Measurements from ENCODE around the gene MERTK. TPM values are rescaled to one million over a fixed set of nuclear protein-coding genes. Genes with fewer than 3 reads are reported as not detected.

The MERTK gene
- polyA plus RNA-seq, 1 experiment, result 0.84 TPM

GRCh38 chr2:111986116-111986900 lies 87.9 kb downstream of the MERTK start:
- POLR2A ChIA-PET, result no interaction called here
- H3K27me3 ChIP-seq (ENCODE audit: control insufficient read depth, insufficient read depth, low read length), result peaks cover 5% of the 10 kb centered on the region
- CTCF ChIA-PET, result no interaction called here
- no peaks in the 10 kb centered on the region for H3K9me3 ChIP-seq (ENCODE audit: control insufficient read depth, insufficient read depth, low read length)
- no peak overlapping the region for H3K4me3 ChIP-seq (ENCODE audit: low read depth, low read length)
- no peak for DNase-seq (ENCODE audit: low read depth, low spot score)
- no peak for TF ChIP-seq CTCF (IDR thresholded peaks at IDR 0.05; ENCODE audit: low read depth, low read length)
- H3K27ac ChIP-seq (ENCODE audit: low read depth, low read length), result no peak overlapping the region

GRCh38 chr2:111990375-111990774 lies 92.0 kb downstream of the MERTK start:
- Histone ChIP-seq H3K27me3 (ENCODE audit: control insufficient read depth, insufficient read depth, low read length) (peaks cover 4% of the 10 kb centered on the region), H3K27ac (ENCODE audit: low read depth, low read length) (no peak overlapping the region), H3K9me3 (ENCODE audit: control insufficient read depth, insufficient read depth, low read length) (no peaks in the 10 kb centered on the region), H3K4me3 (ENCODE audit: low read depth, low read length) (no peak overlapping the region)
- TF ChIP-seq CTCF (IDR thresholded peaks at IDR 0.05; ENCODE audit: low read depth, low read length), result no peak
- no peak for DNase-seq (ENCODE audit: low read depth, low spot score)
- ChIA-PET CTCF (no interaction called here), POLR2A (no interaction called here)

- POLR2A ChIA-PET, result no interaction called here
- Histone ChIP-seq H3K27ac (ENCODE audit: low read depth, low read length) (no peak overlapping the region), H3K4me3 (ENCODE audit: low read depth, low read length) (no peak overlapping the region), H3K9me3 (ENCODE audit: control insufficient read depth, insufficient read depth, low read length) (no peaks in the 10 kb centered on the region), H3K27me3 (ENCODE audit: control insufficient read depth, insufficient read depth, low read length) (peaks cover 4% of the 10 kb centered on the region)
- no peak for TF ChIP-seq CTCF (IDR thresholded peaks at IDR 0.05; ENCODE audit: low read depth, low read length)
- CTCF ChIA-PET, result no interaction called here
- DNase-seq (ENCODE audit: low read depth, low spot score), result no peak
Measured at GRCh38 chr2:111990856-111991255, 92.4 kb downstream of the MERTK start.

DNA sequence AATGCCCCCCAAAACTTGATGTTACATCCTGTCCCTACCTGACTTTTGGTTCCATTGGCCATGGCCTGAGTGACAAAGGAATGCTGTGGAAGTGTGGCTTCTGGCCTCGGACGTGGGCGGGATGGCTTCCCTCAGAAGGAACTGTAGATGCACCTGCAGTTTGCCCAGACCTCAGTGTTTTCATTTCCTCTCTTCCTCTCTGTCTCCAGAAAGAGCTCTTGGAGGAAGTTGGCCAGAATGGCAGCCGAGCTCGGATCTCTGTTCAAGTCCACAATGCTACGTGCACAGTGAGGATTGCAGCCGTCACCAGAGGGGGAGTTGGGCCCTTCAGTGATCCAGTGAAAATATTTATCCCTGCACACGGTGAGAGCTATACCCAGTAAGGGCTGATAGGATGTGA lies 95.6 kb downstream of the MERTK start:
- ChIA-PET POLR2A (no interaction called here), CTCF (no interaction called here)
- no peak overlapping the region for H3K4me3 ChIP-seq (ENCODE audit: low read depth, low read length)
- H3K27me3 ChIP-seq (ENCODE audit: control insufficient read depth, insufficient read depth, low read length), result peaks cover 8% of the 10 kb centered on the region
- DNase-seq (ENCODE audit: low read depth, low spot score), result no peak
- H3K27ac ChIP-seq (ENCODE audit: low read depth, low read length), result no peak overlapping the region
- H3K9me3 ChIP-seq (ENCODE audit: control insufficient read depth, insufficient read depth, low read length), result no peaks in the 10 kb centered on the region
- no peak for TF ChIP-seq CTCF (IDR thresholded peaks at IDR 0.05; ENCODE audit: low read depth, low read length)

DNA sequence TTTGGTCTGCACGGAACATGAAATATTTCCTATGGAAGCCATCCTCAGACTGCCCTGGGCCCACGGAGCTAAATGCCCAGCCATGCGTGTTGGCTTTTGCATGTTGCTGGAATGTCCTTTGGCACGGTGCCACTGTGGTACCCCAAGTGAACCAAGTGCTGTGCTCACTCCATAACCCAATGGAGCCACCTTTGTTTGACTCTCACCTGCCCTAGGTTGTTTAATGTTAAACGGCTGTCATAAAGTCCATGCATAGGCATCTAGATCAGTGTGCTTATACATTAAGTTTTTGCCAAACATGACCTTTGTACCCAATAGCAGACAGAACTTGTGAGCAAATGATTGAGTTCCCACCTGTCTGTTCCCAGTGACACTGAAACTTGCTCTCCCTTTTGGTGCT lies 96.7 kb downstream of the MERTK start:
- CTCF ChIA-PET, result no interaction called here
- POLR2A ChIA-PET, result no interaction called here
- no peak for TF ChIP-seq CTCF (IDR thresholded peaks at IDR 0.05; ENCODE audit: low read depth, low read length)

More for the DNA sequence above, 96.7 kb downstream of the MERTK start:
- no peak overlapping the region for H3K27ac ChIP-seq (ENCODE audit: low read depth, low read length)
- no peak for DNase-seq (ENCODE audit: low read depth, low spot score)
- H3K4me3 ChIP-seq (ENCODE audit: low read depth, low read length), result no peak overlapping the region
- no peaks in the 10 kb centered on the region for H3K9me3 ChIP-seq (ENCODE audit: control insufficient read depth, insufficient read depth, low read length)
- peaks cover 12% of the 10 kb centered on the region for H3K27me3 ChIP-seq (ENCODE audit: control insufficient read depth, insufficient read depth, low read length)

Data from AG04450 (cell line).